CD4-positive, alpha-beta T cell treated with Interleukin-4 for 4 hours (primary cell): ENCODE data around the gene MITD1.
"Not testable (repeated sequence)": the region's sequence is repeated elsewhere in the genome, so short reads cannot be mapped to it uniquely, and the experiment has no call there.

ENCODE experiments used
- DNase-seq: peaks from one replicate; pipeline ENCODE4 v3.0.0-alpha.2; 2020

MITD1 gene

GRCh38 chr2:99153921-99154604, 26.8 kb downstream of the MITD1 start:
- DNase-seq: no peak

- no peak for DNase-seq
These were observed 28.5 kb downstream of the MITD1 start for GRCh38 chr2:99152199-99152895.

- no peak for DNase-seq
These were observed 30.2 kb downstream of the MITD1 start for GRCh38 chr2:99150706-99151105.

GRCh38 chr2:99141110-99142108, 39.4 kb downstream of the MITD1 start, which contains the start of gene C2orf15:
TSS of gene C2orf15 (plus strand) at chr2:99141707. CDS start at chr2:99150559, 8,852 bp downstream.
- DNase-seq: peak; percentile 97

GRCh38 chr2:99140860-99141109, 40.1 kb downstream of the MITD1 start:
- DNase-seq: no peak

- DNase-seq: no peak
These were observed 40.6 kb downstream of the MITD1 start for GRCh38 chr2:99140056-99140859.

- DNase-seq: no peak
These were observed 41.9 kb downstream of the MITD1 start for GRCh38 chr2:99139003-99139402.

- DNase-seq: not testable (repeated sequence)
These were observed 45.8 kb downstream of the MITD1 start for GRCh38 chr2:99135044-99135556.

- DNase-seq: no peak
These were observed 52.9 kb downstream of the MITD1 start for GRCh38 chr2:99127981-99128380.
